Measurements from ENCODE around the gene OPCML.

- TF ChIP-seq CTCF (conservative IDR thresholded peaks at IDR 0.05; ENCODE audit: low read depth in 2 of 2) (no peak), REST (IDR thresholded peaks at IDR 0.05; ENCODE audit: unreplicated experiment) (no peak), ZNF462 (CRISPR knock-in tag; IDR thresholded peaks at IDR 0.05) (no peak), EZH2phosphoT487 (IDR thresholded peaks at IDR 0.05; ENCODE audit: unreplicated experiment) (no peak), ZNF114 (CRISPR knock-in tag; IDR thresholded peaks at IDR 0.05) (no peak), EZH2 (IDR thresholded peaks at IDR 0.05; ENCODE audit: low read depth, unreplicated experiment) (no peak), ETS1 (IDR thresholded peaks at IDR 0.05) (no peak), CREB1 (CRISPR knock-in tag; IDR thresholded peaks at IDR 0.05; ENCODE audit: low read depth) (no peak), POLR2AphosphoS5 (IDR thresholded peaks at IDR 0.05; ENCODE audit: low read depth) (no peak), JUNB (IDR thresholded peaks at IDR 0.05; ENCODE audit: unreplicated experiment) (no peak), NANOG (IDR thresholded peaks at IDR 0.05; ENCODE audit: borderline replicate concordance) (no peak)
Observed at GRCh38 chr11:132981131-132981956, 551.0 kb downstream of the OPCML start.

Data from GM23338 (cell line).